Endothelial cell of umbilical vein (primary cell): ENCODE data around the gene CHD9. TPM values are rescaled to one million over a fixed set of nuclear protein-coding genes. Genes with fewer than 3 reads are reported as not detected.

Experiments used
- BruUV-seq: library from RNA; stranded (reverse); fragments of 400-500 nt; replicated peaks from 2 replicates; lab custom pipeline; 2021; lab: Mats Ljungman, UMichigan
- CTCF ChIA-PET: fragments of 300-600, 350-600 bp; sonication (Branson Sonifier 250); formaldehyde crosslinking; loops from one replicate; lab custom pipeline; 2021; ENCODE audit warnings: antibody characterized with exemption, inconsistent platforms; lab: Charles Lee
- POLR2A ChIA-PET: fragments of 300-600, 350-600 bp; sonication (Branson Sonifier 250); formaldehyde crosslinking; loops from one replicate; lab custom pipeline; 2021; ENCODE audit warnings: antibody characterized with exemption, inconsistent platforms; lab: Charles Lee
- DNase-seq: peaks from one replicate; pipeline ENCODE4 v3.0.0-alpha.2; 2011; ENCODE audit warnings: low read depth, low spot score
- FAIRE-seq: peaks from 2 replicates; lab custom pipeline; 2011; peaks lifted over from hg19 to GRCh38; lab: Jason Lieb, UNC
- H2AFZ ChIP-seq: 2 replicates; pipeline ENCODE4 v1.6.0; 2012; ENCODE audit warnings: low read depth, low read length, control low read depth, inconsistent platforms
- H3K27ac ChIP-seq: 2 replicates; pipeline ENCODE4 v1.5.1; 2011; ENCODE audit warnings: low read depth, mild to moderate bottlenecking, control low read depth, low read length, moderate library complexity; ENCODE audit not compliant: insufficient read depth
- H3K27me3 ChIP-seq, 2 experiments: 2 replicates each; pipeline versions ENCODE4 v1.6.0 to v1.6.1; 2011; ENCODE audit warnings: low read length in 2 of 2, mixed read lengths in 1 of 2; ENCODE audit not compliant: control insufficient read depth in 2 of 2, insufficient read depth in 2 of 2
- H3K36me3 ChIP-seq, 2 experiments: 2 replicates in 1 of 2; 3 replicates in 1 of 2; pipeline ENCODE4 v1.5.1; 2011; ENCODE audit warnings: low read length in 2 of 2, mild to moderate bottlenecking in 1 of 2, moderate library complexity in 1 of 2; ENCODE audit not compliant: control insufficient read depth in 2 of 2, insufficient read depth in 2 of 2; ENCODE audit errors: extremely low read depth in 1 of 2
- H3K4me1 ChIP-seq: 3 replicates; pipeline ENCODE4 v1.5.1; 2011; ENCODE audit warnings: mild to moderate bottlenecking, low read length; ENCODE audit not compliant: control insufficient read depth, insufficient read depth; ENCODE audit errors: extremely low read depth
- H3K4me2 ChIP-seq: 2 replicates; pipeline ENCODE4 v1.6.1; 2011; ENCODE audit warnings: low read length, control low read depth, mixed read lengths; ENCODE audit not compliant: insufficient read depth
- H3K4me3 ChIP-seq, 3 experiments: fragments of 200-600 bp in 1 of 3; sonication (generic), shearing (Covaris generic) in 1 of 3; replicated peaks in 1 of 3; 2 replicates each; pipeline ENCODE4 v1.5.1; 2011 to 2016; ENCODE audit warnings: control low read depth in 3 of 3, low read length in 3 of 3, mild to moderate bottlenecking in 2 of 3, inconsistent platforms in 1 of 3, low read depth in 1 of 3, moderate library complexity in 1 of 3; ENCODE audit not compliant: insufficient read depth in 1 of 3
- H3K79me2 ChIP-seq: 2 replicates; pipeline ENCODE4 v1.6.0; 2012; ENCODE audit warnings: low read length, inconsistent platforms; ENCODE audit not compliant: control insufficient read depth, insufficient read depth
- H3K9ac ChIP-seq: replicated peaks from 2 replicates; pipeline ENCODE3; 2011; ENCODE audit warnings: low read length, control low read depth; ENCODE audit not compliant: insufficient read depth; ENCODE audit errors: extremely low read depth
- H3K9me1 ChIP-seq: replicated peaks from 3 replicates; pipeline ENCODE4 v1.6.0; 2011; ENCODE audit warnings: mild to moderate bottlenecking, low read length; ENCODE audit not compliant: control insufficient read depth, insufficient read depth; ENCODE audit errors: extremely low read depth
- H3K9me3 ChIP-seq: replicated peaks from 2 replicates; pipeline ENCODE4 v1.5.1; 2012; ENCODE audit warnings: low read length, inconsistent platforms; ENCODE audit not compliant: control insufficient read depth, insufficient read depth
- H4K20me1 ChIP-seq: replicated peaks from 2 replicates; pipeline ENCODE3; 2011; ENCODE audit warnings: mild to moderate bottlenecking, low read length; ENCODE audit not compliant: control insufficient read depth, insufficient read depth; ENCODE audit errors: extremely low read depth
- EZH2 ChIP-seq: IDR thresholded peaks from 2 replicates; pipeline ENCODE4 v1.6.1; 2012; ENCODE audit warnings: borderline replicate concordance, low read depth, mild to moderate bottlenecking, moderate library complexity, low read length, inconsistent platforms; ENCODE audit not compliant: severe bottlenecking
- FOS ChIP-seq: IDR thresholded peaks from 2 replicates; pipeline ENCODE4 v1.6.1; 2011; ENCODE audit warnings: mild to moderate bottlenecking, low read length, moderate library complexity, borderline replicate concordance; ENCODE audit not compliant: insufficient read depth
- GATA2 ChIP-seq: IDR thresholded peaks from 2 replicates; pipeline ENCODE4 v1.7.0; 2011; ENCODE audit warnings: low read depth, mild to moderate bottlenecking, moderate library complexity, mixed read lengths, low read length; ENCODE audit not compliant: insufficient read length, insufficient read depth
- JUN ChIP-seq: IDR thresholded peaks from 2 replicates; pipeline ENCODE4 v1.6.1; 2011; ENCODE audit warnings: borderline replicate concordance, low read depth; ENCODE audit not compliant: insufficient read length, insufficient read depth
- MAX ChIP-seq: IDR thresholded peaks from 2 replicates; pipeline ENCODE4 v1.6.1; 2011; ENCODE audit not compliant: insufficient read depth, insufficient read length
- MYC ChIP-seq: IDR thresholded peaks from one replicate; pipeline ENCODE4 v1.6.1; 2011; ENCODE audit warnings: mild to moderate bottlenecking, low read depth, low read length
- POLR2A ChIP-seq: IDR thresholded peaks from 2 replicates; pipeline ENCODE4 v1.6.1; 2012; ENCODE audit warnings: low read depth, mild to moderate bottlenecking, control low read depth, low read length
- POLR2AphosphoS5 ChIP-seq: IDR thresholded peaks from 2 replicates; pipeline ENCODE4 v1.6.1; 2012; ENCODE audit warnings: low read depth, mild to moderate bottlenecking, control low read depth, low read length, moderate library complexity; ENCODE audit not compliant: insufficient read depth
- dilution Hi-C: fragments of 300-500 bp; cut with MboI; formaldehyde crosslinking; loops from one replicate; pipeline ENCODE4 v1.15.0; 2019; ENCODE audit warnings: low sequenced_read_pairs; ENCODE audit not compliant: extremely low pct_ligation_motif_present
- intact Hi-C: fragments of 100-400 bp; cut with micrococcal nuclease; formaldehyde crosslinking; loops from one replicate; pipeline ENCODE4 v1.10.0; 2022
- polyA plus RNA-seq, 4 experiments: library from polyadenylated mRNA; depleted of rRNA in 3 of 4; stranded (reverse) in 3 of 4; unstranded in 1 of 4; fragments of >200 nt; gene quantifications; 2 replicates each; pipeline versions ENCODE4 v1.2.1 to v1.2.3, GENCODE V29; 2011 to 2012; ENCODE audit warnings: missing spikeins in 1 of 4
- total RNA-seq: library from RNA; stranded (reverse); gene quantifications from 2 replicates; pipeline ENCODE4 v1.2.3, GENCODE V29; 2021
- TF ChIP-seq, protein P1 (sequence below), 2 donors: IDR thresholded peaks; 1 replicate in 1 of 2; 2 replicates in 1 of 2; pipeline ENCODE4 v1.5.1; 2011; ENCODE audit warnings: low read length in 2 of 2, mild to moderate bottlenecking in 2 of 2, moderate library complexity in 2 of 2, control low read depth in 1 of 2, inconsistent platforms in 1 of 2, low read depth in 1 of 2; ENCODE audit not compliant: insufficient read depth in 1 of 2; ENCODE audit errors: extremely low read depth in 1 of 2

CHD9 gene
- total and polyA plus RNA-seq, 2 donors (not counting 3 experiments of a cell fraction or from before 2014, with no cell fraction given), result 9.9 to 59.2 TPM

DNA sequence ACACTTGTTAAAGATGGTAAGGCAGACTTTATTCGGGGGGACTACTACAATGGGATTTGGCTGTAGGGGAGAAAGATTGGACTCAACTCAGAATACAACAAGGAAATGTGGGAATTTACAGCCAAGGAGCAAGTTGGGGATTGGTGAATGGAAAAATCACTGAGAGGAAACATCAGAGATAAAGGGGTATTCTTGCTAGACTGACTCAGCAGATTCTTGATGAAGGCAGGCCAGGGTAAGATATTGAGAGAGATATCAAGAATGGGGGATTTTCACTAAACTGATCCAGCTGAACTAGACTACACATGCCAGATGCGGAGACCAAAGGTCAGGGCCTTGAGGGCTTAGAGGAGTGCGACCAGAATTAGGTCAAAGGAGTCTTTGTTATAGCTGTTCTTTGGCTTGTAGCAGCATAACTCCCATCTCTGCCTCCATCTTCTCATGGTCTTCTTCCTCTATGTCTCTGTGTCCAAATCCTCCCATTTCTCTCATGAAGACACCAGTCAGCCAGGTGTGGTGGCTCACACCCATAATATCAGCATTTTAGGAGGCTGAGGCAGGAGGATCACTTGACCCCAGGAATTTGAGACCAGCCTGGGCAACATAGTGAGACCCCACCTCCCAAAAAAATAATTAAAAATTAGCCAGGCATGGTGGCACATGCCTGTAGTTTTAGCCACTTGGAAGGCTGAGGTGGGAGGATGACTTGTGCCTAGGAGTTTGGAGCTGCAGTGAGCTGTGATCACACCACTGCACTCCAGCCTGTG, 19.4 kb upstream of the CHD9 start:
- Histone ChIP-seq H3K36me3 (no peaks in the 10 kb centered on the region), H3K9me1 (no peaks in the 10 kb centered on the region), H3K4me1 (no peaks in the 10 kb centered on the region), H3K4me2 (no peak overlapping the region), H4K20me1 (no peaks in the 10 kb centered on the region), H3K79me2 (no peaks in the 10 kb centered on the region), H3K9me3 (no peaks in the 10 kb centered on the region), H2AFZ (no peak overlapping the region), H3K27me3 (peaks cover 0 to 2% of the 10 kb centered on the region in 2 experiments), H3K4me3 (no peak overlapping the region), H3K27ac (no peak overlapping the region), H3K9ac (no peak overlapping the region)
- BruUV-seq, result no TSS peak
- no peak for DNase-seq
- ChIA-PET POLR2A (no interaction called here), CTCF (interaction anchor here (0.8 to 1.2 kb wide), 2 partner anchors 20 to 76 kb away, joined by 3 read pairs; partner anchors contain the start of gene CHD9)
- dilution Hi-C loops (no loop called here), intact Hi-C loops (no loop called here)
- no peak for FAIRE-seq
- TF ChIP-seq MYC (no peak), JUN (no peak), POLR2A (no peak), FOS (no peak), EZH2 (no peak), GATA2 (no peak), MAX (no peak), POLR2AphosphoS5 (no peak)
- TF ChIP-seq, protein P1, sequence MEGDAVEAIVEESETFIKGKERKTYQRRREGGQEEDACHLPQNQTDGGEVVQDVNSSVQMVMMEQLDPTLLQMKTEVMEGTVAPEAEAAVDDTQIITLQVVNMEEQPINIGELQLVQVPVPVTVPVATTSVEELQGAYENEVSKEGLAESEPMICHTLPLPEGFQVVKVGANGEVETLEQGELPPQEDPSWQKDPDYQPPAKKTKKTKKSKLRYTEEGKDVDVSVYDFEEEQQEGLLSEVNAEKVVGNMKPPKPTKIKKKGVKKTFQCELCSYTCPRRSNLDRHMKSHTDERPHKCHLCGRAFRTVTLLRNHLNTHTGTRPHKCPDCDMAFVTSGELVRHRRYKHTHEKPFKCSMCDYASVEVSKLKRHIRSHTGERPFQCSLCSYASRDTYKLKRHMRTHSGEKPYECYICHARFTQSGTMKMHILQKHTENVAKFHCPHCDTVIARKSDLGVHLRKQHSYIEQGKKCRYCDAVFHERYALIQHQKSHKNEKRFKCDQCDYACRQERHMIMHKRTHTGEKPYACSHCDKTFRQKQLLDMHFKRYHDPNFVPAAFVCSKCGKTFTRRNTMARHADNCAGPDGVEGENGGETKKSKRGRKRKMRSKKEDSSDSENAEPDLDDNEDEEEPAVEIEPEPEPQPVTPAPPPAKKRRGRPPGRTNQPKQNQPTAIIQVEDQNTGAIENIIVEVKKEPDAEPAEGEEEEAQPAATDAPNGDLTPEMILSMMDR (IDR thresholded peaks at IDR 0.05; ENCODE audit: extremely low read depth in 1 of 2, insufficient read depth in 1 of 2, low read depth in 1 of 2, low read length in 2 of 2), result no peak
